Lung (tissue), 12 donors: Measurements from ENCODE around the gene SEMA6B. TPM values are rescaled to one million over a fixed set of nuclear protein-coding genes. Genes with fewer than 3 reads are reported as not detected.

Experiments
- ATAC-seq: fragments of 200-7000 bp; cut with Tn5 transposase; one replicate; pipeline ENCODE4 v1.9.1; 2020; ENCODE audit warnings: moderate number of reproducible peaks; ENCODE audit not compliant: insufficient read depth, low FRiP score
- DNase-seq, 3 donors: peaks; one replicate each; pipeline ENCODE4 v3.0.0-alpha.2; 2013 to 2017
- H3K27ac ChIP-seq, 2 donors: one replicate each; pipeline ENCODE4 v1.5.1; 2013; ENCODE audit warnings: mild to moderate bottlenecking in 2 of 2, moderate library complexity in 2 of 2, control low read depth in 1 of 2, inconsistent platforms in 1 of 2, low read depth in 1 of 2, low read length in 1 of 2
- H3K27me3 ChIP-seq, 3 donors: one replicate each; pipeline ENCODE4 v1.5.1; 2013; ENCODE audit warnings: low read length in 2 of 3; ENCODE audit not compliant: control insufficient read depth in 3 of 3, insufficient read depth in 3 of 3
- H3K36me3 ChIP-seq, 4 donors: one replicate each; pipeline ENCODE4 v1.5.1; 2013; ENCODE audit warnings: low read length in 4 of 4, mild to moderate bottlenecking in 1 of 4, moderate library complexity in 1 of 4; ENCODE audit not compliant: control insufficient read depth in 4 of 4, insufficient read depth in 4 of 4
- H3K4me1 ChIP-seq, 5 donors: one replicate each; pipeline ENCODE4 v1.5.1; 2013; ENCODE audit warnings: low read length in 5 of 5, mild to moderate bottlenecking in 2 of 5, moderate library complexity in 1 of 5; ENCODE audit not compliant: control insufficient read depth in 5 of 5, insufficient read depth in 5 of 5
- H3K4me3 ChIP-seq: one replicate; pipeline ENCODE4 v1.5.1; 2013; ENCODE audit warnings: mild to moderate bottlenecking, control low read depth, moderate library complexity
- H3K9ac ChIP-seq, 2 donors: one replicate each; pipeline ENCODE4 v1.5.1; 2013; ENCODE audit warnings: low read length in 2 of 2, control low read depth in 1 of 2; ENCODE audit not compliant: insufficient read depth in 1 of 2
- H3K9me3 ChIP-seq, 4 donors: one replicate each; pipeline ENCODE4 v1.5.1; 2013; ENCODE audit warnings: low read length in 3 of 4, mild to moderate bottlenecking in 1 of 4, moderate library complexity in 1 of 4; ENCODE audit not compliant: control insufficient read depth in 4 of 4, insufficient read depth in 3 of 4
- CTCF ChIP-seq: IDR thresholded peaks from 2 replicates; pipeline ENCODE4 v1.5.1; 2012; ENCODE audit warnings: mild to moderate bottlenecking; ENCODE audit errors: control extremely low read depth, extremely low read depth
- WGBS, 2 donors: extraction: QIAGEN DNeasy Blood & Tissue Kit; methylation state at CpG; one replicate each; pipeline ENCODE4 v1.1.7; 2013; 5-methylcytosine and 5-hydroxymethylcytosine counted together
- polyA plus RNA-seq, 2 donors: library from polyadenylated mRNA; stranded (reverse); fragments of 200-250 nt; gene quantifications; one replicate each; pipeline ENCODE4 v1.2.1, GENCODE V29; 2013
- total RNA-seq, 2 donors: library from RNA; depleted of rRNA in 1 of 2; stranded (reverse); fragments of >200 nt in 1 of 2; gene quantifications; one replicate each; pipeline ENCODE4 v1.2.1, GENCODE V29; 2014 to 2021
- donor health status: control.
- donor health status: control.
- donor health status: Bipolar disorder and iron deficiency.
- donor health status: healthy.
- donor health status: DM: yes; HTN: yes; CAD: no.

The SEMA6B gene
- total and polyA plus RNA-seq, 4 donors: 3.2 to 38.5 (median 20.1) TPM

- TF ChIP-seq CTCF: no peak
- no peak overlapping the region for H3K9ac ChIP-seq
- H3K36me3 ChIP-seq: peaks cover 0 to 15% (median 3%) of the 10 kb centered on the region in 4 donors
- H3K27ac ChIP-seq: no peak overlapping the region
- no peak overlapping the region for H3K4me3 ChIP-seq
- no peaks in the 10 kb centered on the region for H3K27me3 ChIP-seq
- no peaks in the 10 kb centered on the region for H3K4me1 ChIP-seq
- no peak for DNase-seq
- WGBS, 2 donors: 92 to 94% methylated on average over 20 to 21 of the region's 21 CpGs
- H3K9me3 ChIP-seq: no peaks in the 10 kb centered on the region
- no peak for ATAC-seq
Measured at GRCh38 chr19:4508698-4509097, 50.8 kb downstream of the SEMA6B start.

GRCh38 chr19:4507804-4508203, 51.7 kb downstream of the SEMA6B start:
- Histone ChIP-seq H3K9me3 (no peaks in the 10 kb centered on the region), H3K27me3 (no peaks in the 10 kb centered on the region), H3K4me3 (no peak overlapping the region), H3K27ac (no peak overlapping the region), H3K36me3 (peaks cover 0 to 24% (median 3%) of the 10 kb centered on the region in 4 donors), H3K4me1 (no peaks in the 10 kb centered on the region), H3K9ac (no peak overlapping the region)
- ATAC-seq: no peak
- WGBS, 2 donors: 84 to 85% methylated on average over 17 of the region's 17 CpGs
- DNase-seq: no peak
- TF ChIP-seq CTCF: no peak

GRCh38 chr19:4507150-4507452, 52.4 kb downstream of the SEMA6B start:
- no peak overlapping the region for H3K27ac ChIP-seq
- 82 to 92% methylated on average over 12 of the region's 12 CpGs for WGBS, 2 donors
- H3K4me3 ChIP-seq: no peak overlapping the region
- H3K36me3 ChIP-seq: peaks cover 0 to 31% (median 3%) of the 10 kb centered on the region in 4 donors
- no peak for TF ChIP-seq CTCF
- DNase-seq (peak in 1 of 3 donors; percentile 16), ATAC-seq (no peak)
- H3K4me1 ChIP-seq: no peaks in the 10 kb centered on the region
- no peaks in the 10 kb centered on the region for H3K27me3 ChIP-seq
- no peaks in the 10 kb centered on the region for H3K9me3 ChIP-seq
- H3K9ac ChIP-seq: no peak overlapping the region

GRCh38 chr19:4506449-4507149, 52.9 kb downstream of the SEMA6B start:
- peaks cover 0 to 35% (median 3%) of the 10 kb centered on the region in 4 donors for H3K36me3 ChIP-seq
- WGBS, 2 donors: 82 to 85% methylated on average over 17 of the region's 17 CpGs
- DNase-seq: peak in 2 of 3 donors; percentile 9 to 11
- no peak overlapping the region for H3K27ac ChIP-seq
- no peak for ATAC-seq
- H3K9me3 ChIP-seq: no peaks in the 10 kb centered on the region
- no peak overlapping the region for H3K4me3 ChIP-seq
- H3K9ac ChIP-seq: no peak overlapping the region
- no peaks in the 10 kb centered on the region for H3K27me3 ChIP-seq
- no peaks in the 10 kb centered on the region for H3K4me1 ChIP-seq
- no peak for TF ChIP-seq CTCF
